Epithelial cell of proximal tubule (primary cell): ENCODE measurements around the gene ATP8A2. TPM values are rescaled to one million over a fixed set of nuclear protein-coding genes. Genes with fewer than 3 reads are reported as not detected.

Source experiments
- DNase-seq: peaks from one replicate; pipeline ENCODE4 v3.0.0-alpha.2; 2011; ENCODE audit warnings: low read depth
- H3K4me3 ChIP-seq: 2 replicates; pipeline ENCODE4 v1.5.1; 2011; ENCODE audit warnings: low read depth, mild to moderate bottlenecking, low read length
- total RNA-seq: library from RNA; depleted of rRNA; stranded (reverse); fragments of >200 nt; gene quantifications from 2 replicates; pipeline ENCODE4 v1.2.3, GENCODE V29; 2015
- TF ChIP-seq, protein P1 (sequence below): conservative IDR thresholded peaks from 2 replicates; pipeline ENCODE4 v1.5.1; 2012; ENCODE audit warnings: low read depth, mild to moderate bottlenecking, low read length

Gene ATP8A2
- total RNA-seq, 1 donor from 2014 or later = 2.2 TPM

DNA sequence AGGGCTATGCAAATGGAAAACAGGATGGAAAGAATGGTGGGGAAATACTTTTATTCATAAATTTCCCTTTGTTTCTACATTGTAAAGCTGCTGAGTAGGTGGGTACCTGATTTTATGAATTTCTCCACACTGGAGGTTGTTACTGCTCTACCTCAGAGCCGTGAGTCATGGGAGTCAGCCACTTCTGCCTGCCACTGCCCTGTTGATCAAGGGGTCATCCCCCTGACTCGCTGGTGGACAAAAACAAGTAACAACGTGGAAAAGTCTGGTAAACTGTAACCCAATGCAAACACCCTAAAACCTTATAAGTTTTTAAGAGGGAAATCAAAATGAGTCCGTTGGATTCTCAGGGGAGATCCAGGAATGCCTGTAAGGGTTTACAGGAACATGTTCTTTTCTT, 329.5 kb downstream of the ATP8A2 start:
- TF ChIP-seq, protein P1, sequence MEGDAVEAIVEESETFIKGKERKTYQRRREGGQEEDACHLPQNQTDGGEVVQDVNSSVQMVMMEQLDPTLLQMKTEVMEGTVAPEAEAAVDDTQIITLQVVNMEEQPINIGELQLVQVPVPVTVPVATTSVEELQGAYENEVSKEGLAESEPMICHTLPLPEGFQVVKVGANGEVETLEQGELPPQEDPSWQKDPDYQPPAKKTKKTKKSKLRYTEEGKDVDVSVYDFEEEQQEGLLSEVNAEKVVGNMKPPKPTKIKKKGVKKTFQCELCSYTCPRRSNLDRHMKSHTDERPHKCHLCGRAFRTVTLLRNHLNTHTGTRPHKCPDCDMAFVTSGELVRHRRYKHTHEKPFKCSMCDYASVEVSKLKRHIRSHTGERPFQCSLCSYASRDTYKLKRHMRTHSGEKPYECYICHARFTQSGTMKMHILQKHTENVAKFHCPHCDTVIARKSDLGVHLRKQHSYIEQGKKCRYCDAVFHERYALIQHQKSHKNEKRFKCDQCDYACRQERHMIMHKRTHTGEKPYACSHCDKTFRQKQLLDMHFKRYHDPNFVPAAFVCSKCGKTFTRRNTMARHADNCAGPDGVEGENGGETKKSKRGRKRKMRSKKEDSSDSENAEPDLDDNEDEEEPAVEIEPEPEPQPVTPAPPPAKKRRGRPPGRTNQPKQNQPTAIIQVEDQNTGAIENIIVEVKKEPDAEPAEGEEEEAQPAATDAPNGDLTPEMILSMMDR = no peak
- H3K4me3 ChIP-seq = no peak overlapping the region
- peak; percentile 32 for DNase-seq

DNA sequence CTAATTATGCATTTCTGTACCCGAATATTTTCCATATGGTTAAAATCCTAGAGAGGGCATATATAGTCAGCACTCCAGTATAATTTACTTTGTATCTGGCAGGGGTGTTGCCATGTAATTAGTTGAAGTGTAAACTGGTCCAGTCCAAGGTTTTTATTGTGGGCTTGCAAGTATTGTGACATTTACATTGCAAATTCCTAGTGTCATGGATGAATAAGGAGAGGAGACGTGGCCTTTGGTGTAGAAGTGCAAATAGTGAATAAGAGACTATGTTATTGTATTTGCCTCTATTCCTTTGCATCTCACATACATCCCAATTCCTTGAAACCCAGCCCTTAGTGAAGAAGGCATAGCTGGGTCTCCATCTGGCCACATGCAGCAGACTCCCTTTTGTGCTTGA, 330.6 kb downstream of the ATP8A2 start:
- no peak for DNase-seq
- no peak overlapping the region for H3K4me3 ChIP-seq
- TF ChIP-seq, protein P1 = no peak

DNA sequence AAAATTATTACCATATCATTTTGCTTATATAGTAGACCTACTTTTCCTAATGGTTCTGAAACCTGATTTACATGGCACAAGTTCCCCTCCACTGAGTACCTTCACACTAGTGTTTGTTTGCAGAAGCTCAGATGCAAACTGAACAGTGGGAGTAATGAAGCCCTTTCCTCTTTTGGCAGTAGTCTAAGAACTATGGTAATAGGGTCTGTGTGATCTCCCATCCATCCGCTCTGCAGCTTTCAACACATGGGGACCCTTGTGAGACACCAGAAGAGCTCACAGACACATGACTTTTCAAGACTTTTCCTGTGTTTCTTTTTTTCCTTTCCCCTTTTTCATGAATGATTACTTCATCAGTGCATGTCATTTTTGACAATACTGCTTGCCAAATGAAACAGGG, 336.0 kb downstream of the ATP8A2 start:
- TF ChIP-seq, protein P1 = no peak

DNA sequence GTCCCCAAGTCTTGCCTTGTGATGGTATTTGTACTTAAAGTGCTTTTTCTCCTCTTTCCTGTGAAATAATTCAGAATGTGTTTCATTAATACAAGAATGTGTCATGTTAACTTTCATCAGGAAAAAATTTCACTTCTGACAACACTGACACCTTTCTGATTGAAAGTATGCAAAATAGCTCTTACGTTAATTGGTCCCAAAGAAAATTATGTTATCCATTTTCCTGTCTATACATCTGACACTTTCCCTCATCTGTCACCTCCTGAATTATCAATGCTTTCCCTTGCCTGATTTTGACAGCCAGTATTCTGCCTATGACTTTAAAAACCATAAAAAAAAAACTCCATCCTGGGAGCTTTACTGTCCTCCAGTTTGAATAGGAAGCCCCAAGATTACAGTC, 336.5 kb downstream of the ATP8A2 start:
- no peak for DNase-seq
- H3K4me3 ChIP-seq = no peak overlapping the region
- TF ChIP-seq, protein P1 = no peak

More for the DNA sequence above, 336.0 kb downstream of the ATP8A2 start:
- H3K4me3 ChIP-seq = no peak overlapping the region
- DNase-seq = no peak

DNA sequence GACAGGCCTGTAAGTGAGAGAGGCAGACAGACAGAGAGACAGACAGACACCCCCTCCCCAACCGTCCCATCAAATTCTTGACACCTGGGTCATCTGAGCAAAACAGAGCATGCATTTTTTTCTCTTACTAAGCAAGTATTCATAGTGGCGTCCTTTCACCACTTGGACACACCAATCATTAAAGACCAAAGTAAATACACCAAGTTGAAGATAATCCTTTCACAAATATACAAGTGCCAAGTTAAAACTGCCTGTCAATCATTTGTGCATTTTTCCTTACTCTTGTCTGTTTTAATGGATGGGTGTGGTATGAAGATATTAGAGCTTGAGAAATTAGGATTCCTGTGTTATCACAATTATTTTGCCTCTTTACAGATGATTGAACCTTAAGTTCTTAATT, 337.3 kb downstream of the ATP8A2 start:
- H3K4me3 ChIP-seq = no peak overlapping the region
- TF ChIP-seq, protein P1 = no peak
- DNase-seq = no peak

DNA sequence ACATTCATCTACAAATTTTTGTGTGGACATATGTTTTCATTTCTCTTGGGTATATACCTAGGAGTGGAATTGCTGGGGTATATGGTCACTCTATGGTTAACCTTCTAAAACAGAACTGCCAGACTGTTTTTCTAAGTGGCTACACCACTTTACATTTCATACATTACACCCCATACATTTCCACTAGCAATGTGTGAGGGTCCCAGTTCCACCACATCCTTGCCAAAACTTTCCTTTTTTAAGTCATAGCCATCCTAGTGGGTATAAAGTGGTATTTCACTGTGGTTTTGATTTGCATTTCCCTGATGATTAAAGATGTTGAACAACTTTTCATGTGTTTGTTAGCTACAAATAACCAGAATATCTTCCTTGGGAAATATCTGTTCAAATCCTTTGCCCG, 344.0 kb downstream of the ATP8A2 start:
- TF ChIP-seq, protein P1 = no peak
- H3K4me3 ChIP-seq = no peak overlapping the region
- DNase-seq = no peak

DNA sequence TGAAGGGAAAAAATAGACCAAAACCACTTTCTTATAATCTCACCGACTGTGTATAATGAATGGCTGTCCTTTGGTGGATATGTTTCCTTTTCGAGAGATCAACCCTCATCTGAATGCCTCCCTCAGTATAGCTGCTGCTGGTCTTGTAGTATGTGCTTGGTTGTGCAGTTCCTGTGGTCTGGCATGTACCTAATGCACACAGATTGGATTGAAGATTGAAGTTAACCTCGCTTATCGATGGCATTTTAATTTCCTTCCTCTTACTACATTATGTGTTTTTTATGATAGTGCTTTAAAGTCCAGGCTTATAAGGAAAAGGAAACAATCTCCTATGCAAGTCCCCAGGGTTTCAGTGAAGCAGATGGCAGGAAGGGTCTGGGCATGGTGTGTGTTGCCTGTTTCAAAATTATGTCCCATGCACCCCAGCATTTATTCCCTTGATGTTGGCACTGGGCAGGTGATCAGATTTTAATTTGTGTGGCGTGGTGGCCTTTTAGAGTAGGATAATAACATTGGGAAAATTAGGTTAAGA, 346.0 kb downstream of the ATP8A2 start:
- DNase-seq = no peak
- TF ChIP-seq, protein P1 = no peak

More for the DNA sequence above, 346.0 kb downstream of the ATP8A2 start:
- no peak overlapping the region for H3K4me3 ChIP-seq
